Kidney (tissue), 14 donors: ENCODE results near the gene ADCK1. TPM values are rescaled to one million over a fixed set of nuclear protein-coding genes. Genes with fewer than 3 reads are reported as not detected.

Experiments
- DNase-seq, 5 donors: peaks; one replicate each; pipeline ENCODE4 v3.0.0-alpha.2; 2013 to 2020
- FAIRE-seq: peaks from 2 replicates; lab custom pipeline; 2012; peaks lifted over from hg19 to GRCh38; lab: Jason Lieb, UNC
- H3K27ac ChIP-seq, 2 donors: one replicate each; pipeline ENCODE4 v1.7.0; 2013; ENCODE audit warnings: low read depth in 2 of 2, low read length in 2 of 2, inconsistent platforms in 1 of 2
- H3K27me3 ChIP-seq: one replicate; pipeline ENCODE4 v1.7.1; 2013; ENCODE audit warnings: low read length, inconsistent platforms; ENCODE audit not compliant: control insufficient read depth, insufficient read depth
- H3K36me3 ChIP-seq, 3 donors: one replicate each; pipeline versions ENCODE4 v1.7.0 to v1.7.1; 2013; ENCODE audit warnings: low read length in 3 of 3, control low read depth in 1 of 3, inconsistent platforms in 1 of 3; ENCODE audit not compliant: insufficient read depth in 3 of 3, control insufficient read depth in 2 of 3
- H3K4me1 ChIP-seq, 3 donors: one replicate each; pipeline versions ENCODE4 v1.7.0 to v1.7.1; 2013; ENCODE audit warnings: low read length in 3 of 3, inconsistent platforms in 1 of 3, low read depth in 1 of 3; ENCODE audit not compliant: control insufficient read depth in 2 of 3, insufficient read depth in 2 of 3
- H3K4me3 ChIP-seq, 3 donors: one replicate each; pipeline versions ENCODE4 v1.7.0 to v1.8.1; 2013; ENCODE audit warnings: low read length in 3 of 3, control low read depth in 1 of 3, inconsistent platforms in 1 of 3
- H3K9ac ChIP-seq, 3 donors: one replicate each; pipeline versions ENCODE4 v1.7.0 to v1.7.1; 2013; ENCODE audit warnings: low read length in 3 of 3, control low read depth in 1 of 3, inconsistent platforms in 1 of 3
- H3K9me3 ChIP-seq, 3 donors: one replicate each; pipeline versions ENCODE4 v1.7.0 to v1.7.1; 2013; ENCODE audit warnings: low read length in 3 of 3, control low read depth in 1 of 3, inconsistent platforms in 1 of 3; ENCODE audit not compliant: control insufficient read depth in 2 of 3, insufficient read depth in 1 of 3
- CTCF ChIP-seq: IDR thresholded peaks from 3 replicates; pipeline ENCODE4 v1.5.1; 2012; ENCODE audit warnings: mild to moderate bottlenecking, moderate library complexity, borderline replicate concordance; ENCODE audit not compliant: insufficient read depth; ENCODE audit errors: extremely low read depth
- intact Hi-C: fragments of 100-400 bp; cut with DNase I; formaldehyde crosslinking; loops from one replicate; pipeline ENCODE4 v1.11.1; 2022
- polyA plus RNA-seq: library from polyadenylated mRNA; stranded (reverse); fragments of 350-450 nt; fragmentation: Illumina TruSeq; extraction: RNeasy Lipid Tissue Mini Kit (QIAGEN cat#74804); gene quantifications from one replicate; pipeline ENCODE4 v1.2.3, GENCODE V29; 2014; ENCODE audit warnings: low read depth, low replicate concordance; ENCODE audit not compliant: insufficient read depth
- total RNA-seq: library from RNA; stranded (reverse); fragmentation: NEBNext Ultra II Directional; extraction: Animal tissue kit (Norgen Biotek cat#: 25700); gene quantifications from one replicate; pipeline ENCODE4 v1.2.1, GENCODE V29; 2021
- donor health status: control.
- donor health status: control.
- donor health status: control.
- donor health status: control.
- donor health status: control.
- donor health status: DM: yes; HTN: yes; CAD: no.
- donor health status: Normal renal cell carcinoma (clear cell type).

Gene ADCK1
- total and polyA plus RNA-seq, 2 donors from 2014 or later, result 8.0 to 10.3 TPM

GRCh38 chr14:77962731-77963520 lies 163.0 kb downstream of the ADCK1 start:
- FAIRE-seq, result no peak
- H3K4me3 ChIP-seq, result no peak overlapping the region
- no peaks in the 10 kb centered on the region for H3K4me1 ChIP-seq
- TF ChIP-seq CTCF, result no peak
- H3K36me3 ChIP-seq, result no peaks in the 10 kb centered on the region
- no peak for DNase-seq
- H3K9me3 ChIP-seq, result no peaks in the 10 kb centered on the region
- H3K9ac ChIP-seq, result no peak overlapping the region
- intact Hi-C loops, result no loop called here
- no peaks in the 10 kb centered on the region for H3K27me3 ChIP-seq
- H3K27ac ChIP-seq, result no peak overlapping the region

GRCh38 chr14:77964586-77964985 lies 164.7 kb downstream of the ADCK1 start:
- DNase-seq (no peak), FAIRE-seq (no peak)
- no peak for TF ChIP-seq CTCF
- Histone ChIP-seq H3K27ac (no peak overlapping the region), H3K9me3 (no peaks in the 10 kb centered on the region), H3K36me3 (no peaks in the 10 kb centered on the region), H3K27me3 (no peaks in the 10 kb centered on the region), H3K4me3 (no peak overlapping the region), H3K9ac (no peak overlapping the region), H3K4me1 (no peaks in the 10 kb centered on the region)
- intact Hi-C loops, result no loop called here

- no peak overlapping the region for H3K9ac ChIP-seq
- no peak for TF ChIP-seq CTCF
- no peaks in the 10 kb centered on the region for H3K4me1 ChIP-seq
- no peaks in the 10 kb centered on the region for H3K9me3 ChIP-seq
- H3K27me3 ChIP-seq, result no peaks in the 10 kb centered on the region
- H3K36me3 ChIP-seq, result no peaks in the 10 kb centered on the region
- DNase-seq (no peak), FAIRE-seq (no peak)
- H3K27ac ChIP-seq, result no peak overlapping the region
- H3K4me3 ChIP-seq, result no peak overlapping the region
- intact Hi-C loops, result no loop called here
Measured at GRCh38 chr14:77965050-77965449, 165.1 kb downstream of the ADCK1 start.
